Stomach smooth muscle (tissue), 2 donors: ENCODE measurements around the gene GOLGA6B.
"Not testable (repeated sequence)": the region's sequence is repeated elsewhere in the genome, so short reads cannot be mapped to it uniquely, and the experiment has no call there.

Source experiments
- H3K27ac ChIP-seq: one replicate; pipeline ENCODE4 v1.7.0; 2013; ENCODE audit warnings: mild to moderate bottlenecking, low read length, inconsistent platforms
- H3K27me3 ChIP-seq, 2 donors: one replicate each; pipeline ENCODE4 v1.7.0; 2013; ENCODE audit warnings: low read length in 2 of 2; ENCODE audit not compliant: insufficient read depth in 2 of 2, control insufficient read depth in 1 of 2
- H3K36me3 ChIP-seq, 2 donors: one replicate each; pipeline ENCODE4 v1.7.0; 2013; ENCODE audit warnings: low read length in 2 of 2; ENCODE audit not compliant: control insufficient read depth in 2 of 2, insufficient read depth in 2 of 2
- H3K4me1 ChIP-seq: one replicate; pipeline ENCODE4 v1.7.0; 2013; ENCODE audit warnings: low read length; ENCODE audit not compliant: control insufficient read depth, insufficient read depth
- H3K4me3 ChIP-seq, 2 donors: one replicate each; pipeline ENCODE4 v1.7.0; 2013; ENCODE audit warnings: low read length in 2 of 2
- H3K9ac ChIP-seq, 2 donors: one replicate each; pipeline ENCODE4 v1.7.0; 2013; ENCODE audit warnings: low read length in 2 of 2, mild to moderate bottlenecking in 1 of 2
- H3K9me3 ChIP-seq, 2 donors: one replicate each; pipeline ENCODE4 v1.7.0; 2013; ENCODE audit warnings: low read length in 2 of 2; ENCODE audit not compliant: control insufficient read depth in 2 of 2
- donor health status: healthy.
- donor health status: Pancreatic carcinoma.

Gene GOLGA6B

GRCh38 chr15:72669803-72670202, 15.3 kb downstream of the GOLGA6B start:
- H3K9ac ChIP-seq, H3K27me3 ChIP-seq, H3K4me1 ChIP-seq, H3K4me3 ChIP-seq, H3K27ac ChIP-seq, H3K36me3 ChIP-seq, H3K9me3 ChIP-seq: not testable (repeated sequence)

GRCh38 chr15:72670656-72671352, 16.3 kb downstream of the GOLGA6B start:
- H3K4me3 ChIP-seq, result peak overlapping the region in 1 of 2 donors; percentile 49
- not testable (repeated sequence) for H3K9ac ChIP-seq, H3K27ac ChIP-seq, H3K9me3 ChIP-seq, H3K27me3 ChIP-seq, H3K4me1 ChIP-seq, H3K36me3 ChIP-seq

DNA sequence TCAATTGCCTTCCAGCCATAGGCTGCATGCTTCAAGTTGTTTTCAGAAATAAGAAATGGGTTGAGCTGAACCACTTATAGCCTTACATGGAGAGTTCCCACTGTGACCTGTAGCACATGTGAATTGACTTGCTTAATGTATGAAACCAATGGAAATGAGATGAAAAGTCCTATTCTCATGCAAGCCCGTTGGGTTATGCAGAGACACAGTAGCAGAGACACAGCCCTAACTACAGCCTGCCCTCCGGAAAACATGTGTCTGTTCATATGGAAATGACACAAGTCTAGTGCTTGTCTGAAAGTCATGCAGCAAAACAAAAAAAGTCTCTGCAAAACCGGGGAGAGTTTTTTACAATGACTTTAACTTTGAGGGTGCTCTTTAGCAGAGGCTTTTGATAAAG, 17.0 kb downstream of the GOLGA6B start:
- Histone ChIP-seq H3K9me3 (no peaks in the 10 kb centered on the region), H3K36me3 (no peaks in the 10 kb centered on the region), H3K9ac (no peak overlapping the region), H3K4me1 (peaks cover 6% of the 10 kb centered on the region), H3K27me3 (peaks cover 0 to 4% of the 10 kb centered on the region in 2 donors), H3K4me3 (no peak overlapping the region), H3K27ac (no peak overlapping the region)

DNA sequence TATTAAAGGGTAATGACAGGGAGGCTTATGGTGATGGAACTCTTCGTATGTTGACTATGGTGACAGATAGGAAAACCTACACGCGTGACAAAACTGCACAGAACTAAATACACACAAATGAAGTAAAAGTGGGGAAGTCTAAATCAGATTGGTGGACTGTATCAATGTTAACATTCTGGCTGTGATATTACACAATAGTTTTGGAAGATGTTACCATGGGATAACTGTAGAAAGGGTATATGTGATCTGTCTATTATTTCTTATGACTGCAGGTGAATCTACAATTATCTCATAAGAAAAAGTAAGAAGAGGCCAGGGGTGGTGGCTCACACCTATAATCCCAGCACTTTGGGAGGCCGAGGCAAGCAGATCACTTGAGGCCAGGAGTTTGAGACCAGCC, 22.3 kb downstream of the GOLGA6B start:
- Histone ChIP-seq H3K27me3 (peaks cover 0 to 6% of the 10 kb centered on the region in 2 donors), H3K27ac (no peak overlapping the region), H3K9me3 (no peaks in the 10 kb centered on the region), H3K9ac (no peak overlapping the region), H3K36me3 (no peaks in the 10 kb centered on the region), H3K4me3 (no peak overlapping the region), H3K4me1 (no peaks in the 10 kb centered on the region)

DNA sequence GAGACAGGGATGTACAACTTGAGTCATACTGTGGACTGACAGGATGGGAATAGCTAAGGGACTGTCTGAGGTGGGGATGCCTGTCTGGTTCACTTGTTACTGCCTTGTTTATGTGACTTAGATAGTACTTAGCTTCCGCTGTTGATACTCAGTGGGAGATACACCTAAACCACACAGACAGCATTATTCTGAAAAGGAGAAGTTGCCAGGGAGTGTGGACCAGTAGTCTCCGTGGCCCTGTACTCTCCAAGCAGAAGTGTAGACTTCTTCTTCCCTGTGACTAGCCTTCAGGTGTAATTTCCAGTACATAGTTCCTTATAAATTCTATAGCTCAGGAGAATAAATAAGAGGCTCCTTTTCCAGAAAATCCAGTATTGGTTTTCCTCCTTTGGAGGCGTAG, 26.4 kb downstream of the GOLGA6B start:
- H3K9ac ChIP-seq, result no peak overlapping the region
- no peak overlapping the region for H3K4me3 ChIP-seq
- peaks cover 0 to 3% of the 10 kb centered on the region in 2 donors for H3K27me3 ChIP-seq
- no peaks in the 10 kb centered on the region for H3K9me3 ChIP-seq
- peaks cover 6% of the 10 kb centered on the region for H3K4me1 ChIP-seq
- no peak overlapping the region for H3K27ac ChIP-seq
- H3K36me3 ChIP-seq, result no peaks in the 10 kb centered on the region

DNA sequence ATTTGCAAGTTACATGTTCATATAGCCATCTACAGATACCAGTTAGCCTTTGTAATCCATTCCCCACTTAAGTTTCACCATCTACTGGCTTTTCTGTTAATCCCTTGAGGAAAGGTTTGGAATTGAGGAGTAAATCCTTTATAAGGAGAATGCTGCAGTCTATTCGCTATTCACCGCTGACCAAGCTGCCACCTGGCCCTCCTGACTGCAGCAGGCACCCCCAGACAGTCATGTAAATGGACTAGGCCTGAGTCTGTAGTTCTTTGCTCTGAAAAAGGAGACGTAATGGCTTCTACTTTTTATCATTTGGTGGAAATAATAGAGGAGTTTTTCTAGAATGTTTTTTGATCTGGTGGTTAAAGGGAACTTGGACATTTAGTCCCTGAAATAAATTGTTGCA, 28.3 kb downstream of the GOLGA6B start:
- Histone ChIP-seq H3K27ac (no peak overlapping the region), H3K9me3 (no peaks in the 10 kb centered on the region), H3K4me3 (no peak overlapping the region), H3K27me3 (peaks cover 0 to 2% of the 10 kb centered on the region in 2 donors), H3K4me1 (peaks cover 10% of the 10 kb centered on the region), H3K9ac (no peak overlapping the region), H3K36me3 (no peaks in the 10 kb centered on the region)

DNA sequence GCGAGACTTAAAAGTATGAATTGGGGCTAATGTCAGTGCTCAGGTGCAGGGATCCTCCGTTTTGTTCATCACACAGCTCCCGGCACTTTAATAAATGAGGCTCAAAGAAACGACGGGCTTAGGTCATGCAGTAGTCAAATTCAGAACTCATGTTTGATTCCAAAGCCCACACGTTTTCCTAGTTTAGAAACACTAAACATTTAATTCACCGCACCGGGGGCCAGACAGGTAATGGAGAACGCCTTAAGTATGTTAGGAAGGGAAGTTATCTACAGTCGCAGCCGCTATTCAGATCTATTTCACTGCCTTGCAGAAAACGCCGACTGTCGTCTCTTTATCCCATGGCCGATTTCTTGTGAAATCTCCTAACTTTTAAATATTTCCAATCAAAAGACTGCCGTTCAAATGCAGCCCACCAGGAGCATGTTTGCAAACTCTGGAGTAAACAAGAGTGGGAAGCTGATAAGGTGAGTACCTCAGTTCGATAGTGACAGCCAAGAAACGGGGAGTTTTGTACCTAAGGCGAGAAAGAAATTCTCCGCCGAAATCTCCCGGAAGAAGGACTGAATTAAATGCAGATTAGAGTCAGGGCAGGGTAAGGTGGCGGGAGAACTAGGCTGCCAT, 30.9 kb downstream of the GOLGA6B start:
- H3K4me1 ChIP-seq, result peaks cover 10% of the 10 kb centered on the region
- H3K36me3 ChIP-seq, result no peaks in the 10 kb centered on the region
- peak overlapping the region; percentile 98 for H3K4me3 ChIP-seq
- H3K9me3 ChIP-seq, result no peaks in the 10 kb centered on the region
- H3K27ac ChIP-seq, result peak overlapping the region; percentile 86
- H3K27me3 ChIP-seq, result no peaks in the 10 kb centered on the region
- H3K9ac ChIP-seq, result peak overlapping the region; percentile 93 to 95

DNA sequence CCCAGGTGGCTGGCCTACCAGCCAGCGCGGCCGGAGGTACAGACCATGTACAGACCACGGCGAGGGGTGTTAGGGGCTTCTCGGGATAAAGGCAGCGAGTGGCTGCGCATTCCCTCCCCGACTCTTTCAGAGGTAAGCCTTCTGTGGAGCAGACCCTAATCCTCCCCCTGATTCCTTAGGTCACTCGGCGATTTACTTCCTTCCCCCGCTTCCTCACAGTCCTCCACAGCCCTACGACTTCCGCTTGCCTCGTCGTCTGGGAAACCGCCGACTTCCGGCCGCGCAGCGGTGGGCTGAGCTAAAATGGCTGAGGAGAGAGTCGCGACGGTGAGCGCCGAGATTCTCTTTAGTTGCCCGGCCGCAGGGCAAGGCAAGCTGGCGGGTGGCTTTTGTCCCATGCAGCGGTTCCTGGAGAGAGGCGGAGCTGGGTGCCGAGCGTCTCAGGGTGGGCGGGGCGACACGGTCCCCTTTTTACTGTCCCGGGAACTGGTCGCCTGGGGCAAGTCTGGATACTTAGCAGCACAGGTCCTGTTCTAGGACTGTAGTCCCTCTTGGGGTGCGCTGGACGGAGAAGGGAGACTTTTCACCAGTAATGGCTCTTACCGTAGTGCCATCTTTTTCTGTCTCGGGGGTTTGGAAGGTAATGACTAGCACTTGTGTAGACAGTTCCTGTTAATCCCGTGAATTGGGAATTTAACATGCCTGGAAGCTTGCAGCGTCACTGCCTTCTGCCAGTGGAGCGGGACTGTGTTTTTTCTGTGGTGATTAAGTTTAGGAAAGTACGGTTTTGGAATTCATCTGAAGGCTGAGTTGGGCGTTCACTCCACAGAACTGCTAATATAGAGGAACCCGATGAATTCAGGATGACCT, 31.7 kb downstream of the GOLGA6B start, which contains the start of the genes BBS4 and HIGD2B:
BBS4 (plus strand) TSS at position 283 of the 870 bp plus-strand sequence; CDS start at position 304, 21 bp downstream.
HIGD2B (minus strand) TSS at position 258 of the 870 bp plus-strand sequence. CDS start 9,808 bp downstream, outside the sequence.
- H3K9ac ChIP-seq, result peak within 1 kb of the TSS; percentile 93 to 95

DNA sequence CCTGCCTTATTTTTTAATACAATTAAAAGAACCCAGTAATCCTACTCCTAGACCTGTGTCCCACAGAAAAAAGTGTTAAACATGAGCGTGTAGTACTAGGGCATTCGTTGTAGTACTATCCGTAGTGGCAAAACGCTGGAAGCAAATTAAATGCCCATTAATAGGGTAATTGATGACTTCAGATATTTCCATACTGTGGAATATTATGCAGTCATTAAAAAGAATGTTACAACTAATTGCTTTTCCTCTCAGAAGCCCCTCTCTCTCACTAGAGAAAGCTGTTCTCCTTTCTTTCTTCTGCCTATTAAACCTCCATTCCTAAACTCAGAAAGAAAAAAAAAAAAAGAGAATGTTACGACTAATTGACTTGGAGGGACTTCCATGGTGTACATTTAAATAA, 34.2 kb downstream of the GOLGA6B start:
- Histone ChIP-seq H3K27me3 (no peaks in the 10 kb centered on the region), H3K4me1 (peaks cover 10% of the 10 kb centered on the region), H3K36me3 (no peaks in the 10 kb centered on the region), H3K27ac (no peak overlapping the region), H3K4me3 (no peak overlapping the region), H3K9me3 (no peaks in the 10 kb centered on the region), H3K9ac (no peak overlapping the region)

More for the DNA sequence above, 31.7 kb downstream of the GOLGA6B start, which contains the start of the genes BBS4 and HIGD2B:
- H3K9me3 ChIP-seq, result no peaks in the 10 kb centered on the region
- H3K27ac ChIP-seq, result peak within 1 kb of the TSS; percentile 86
- H3K36me3 ChIP-seq, result no peaks in the 10 kb centered on the region
- H3K4me1 ChIP-seq, result peaks cover 10% of the 10 kb centered on the region
- peak within 1 kb of the TSS; percentile 98 for H3K4me3 ChIP-seq
- H3K27me3 ChIP-seq, result no peaks in the 10 kb centered on the region

DNA sequence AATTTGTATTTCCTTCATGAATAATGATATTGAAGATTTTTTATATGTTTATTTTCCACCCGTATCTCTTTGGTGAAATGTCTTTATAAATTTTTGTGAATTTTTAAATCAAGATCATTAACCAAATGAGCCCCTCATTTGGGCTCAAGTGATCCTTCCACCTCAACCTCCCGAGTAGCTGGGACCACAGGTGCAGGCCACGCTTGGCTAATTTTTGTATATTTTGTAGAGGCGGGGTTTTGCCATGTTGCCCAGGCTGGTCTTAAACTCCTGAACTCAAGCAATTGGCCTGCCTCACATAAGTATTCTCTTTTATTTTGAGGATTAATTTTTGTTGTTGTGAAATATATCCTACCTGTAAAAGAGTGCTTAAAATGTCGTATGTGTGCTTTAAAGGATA, 36.4 kb downstream of the GOLGA6B start:
- no peak overlapping the region for H3K27ac ChIP-seq
- H3K9ac ChIP-seq, result no peak overlapping the region
- H3K27me3 ChIP-seq, result no peaks in the 10 kb centered on the region
- H3K4me1 ChIP-seq, result peaks cover 4% of the 10 kb centered on the region
- H3K36me3 ChIP-seq, result no peaks in the 10 kb centered on the region
- H3K9me3 ChIP-seq, result no peaks in the 10 kb centered on the region
- no peak overlapping the region for H3K4me3 ChIP-seq
